A549 treated with Hydrocortisone at 1 μM for 4 hours (cell line): Measurements from ENCODE around the gene LAPTM5. TPM values are rescaled to one million over a fixed set of nuclear protein-coding genes. Genes with fewer than 3 reads are reported as not detected.

ENCODE experiments used
- total RNA-seq: library from RNA; stranded (reverse); fragments of 200-300 nt; extraction: Qiagen RNA extraction; gene quantifications from 5 replicates; pipeline ENCODE4 v1.2.3, GENCODE V29; 2022

LAPTM5 gene
- total RNA-seq, result 0.12 to 0.30 TPM (median 0.28 TPM) in 5 replicates

DNA sequence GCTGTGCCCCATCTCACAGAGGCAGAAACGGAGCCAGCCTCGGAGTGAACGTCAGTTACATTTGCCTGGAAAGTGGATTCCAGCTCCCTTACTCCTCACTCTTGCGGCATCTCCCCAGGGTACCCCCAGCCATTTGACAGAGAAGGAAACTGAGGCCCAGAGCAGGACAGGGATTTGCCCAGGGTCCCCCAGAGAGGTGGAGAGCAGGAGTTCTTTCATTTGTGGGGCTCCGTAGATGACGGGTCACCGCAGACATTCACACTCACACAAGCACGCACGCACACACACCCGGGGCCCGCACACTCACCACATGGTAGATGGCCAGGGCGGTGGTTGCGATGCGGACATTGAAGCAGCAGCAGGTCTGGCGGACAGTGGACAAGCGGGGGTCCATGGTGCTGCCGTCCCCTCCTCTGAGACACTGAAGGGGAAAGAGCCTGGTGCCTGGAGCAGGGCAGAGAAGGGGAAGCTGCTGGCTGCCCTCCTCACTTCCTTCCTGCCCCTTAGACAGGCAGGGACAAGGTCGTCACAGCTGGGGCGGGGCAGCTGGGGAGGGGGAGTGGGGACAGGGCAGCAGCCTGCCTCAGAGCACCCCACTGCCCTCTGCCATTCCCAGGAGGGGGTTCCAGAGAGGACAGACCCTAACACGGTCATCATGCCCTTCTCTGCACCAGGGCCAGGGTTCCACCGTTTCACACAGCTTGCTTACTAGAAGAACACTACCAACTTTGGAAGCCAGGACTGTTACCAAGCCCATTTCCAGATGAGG is at the start of gene LAPTM5:
Gene LAPTM5 (minus strand): TSS at position 423 of the 769 bp plus-strand sequence. CDS start 29 bp downstream, at position 394.

DNA sequence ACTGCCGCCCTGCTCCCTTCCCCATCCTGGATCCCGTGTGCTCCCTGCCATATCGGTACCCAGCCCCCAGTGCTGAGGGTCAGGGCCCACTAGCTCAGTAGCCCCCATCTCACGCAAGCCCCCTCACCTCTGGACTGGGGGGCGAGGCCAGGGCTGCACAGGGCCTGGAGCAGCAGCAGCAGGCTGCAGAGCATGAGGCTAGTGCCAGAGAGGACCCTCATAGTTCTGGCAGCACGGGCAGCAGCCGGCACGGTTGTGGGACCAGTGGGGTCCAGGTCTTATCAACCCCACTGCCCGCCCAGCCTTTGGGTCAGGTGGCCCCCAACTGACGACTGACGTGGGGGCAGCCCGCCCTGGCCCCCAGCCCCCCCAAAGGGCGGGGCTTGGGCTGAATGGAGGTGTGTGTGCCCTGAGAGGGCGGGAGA is 34.2 kb downstream of the LAPTM5 start, which contains the start of gene MATN1:
Gene MATN1 (minus strand): TSS at position 255 of the 425 bp plus-strand sequence. CDS start 34 bp downstream, at position 221.

Other genes with a start within 250 kb of the LAPTM5 start
- gene MATN1, start 34.2 kb downstream of the LAPTM5 start, total RNA-seq, result 0.03 to 0.12 TPM (median 0.10 TPM) in 3 of 5 replicates, not detected in the others
- gene SDC3, start 151.0 kb upstream of the LAPTM5 start, total RNA-seq, result 8.0 to 12.2 TPM (median 9.9 TPM) in 5 replicates